Thyroid gland (tissue), 4 donors: ENCODE measurements around the gene ACE. TPM values are rescaled to one million over a fixed set of nuclear protein-coding genes. Genes with fewer than 3 reads are reported as not detected.

Experiments
- DNase-seq, 2 donors: peaks; one replicate each; pipeline ENCODE4 v3.0.0-alpha.2; 2019
- H3K27ac ChIP-seq, 3 donors: fragments of 200-600 bp; sonication (generic); 1 replicate in 2 of 3; 2 replicates in 1 of 3; pipeline ENCODE4 v1.5.1; 2016 to 2019; ENCODE audit warnings: mild to moderate bottlenecking in 1 of 3, moderate library complexity in 1 of 3
- H3K27me3 ChIP-seq: fragments of 200-600 bp; sonication (generic); one replicate; pipeline ENCODE4 v1.5.1; 2019
- H3K36me3 ChIP-seq, 2 donors: fragments of 200-600 bp; sonication (generic); one replicate each; pipeline ENCODE4 v1.5.1; 2016 to 2019
- H3K4me1 ChIP-seq, 2 donors: fragments of 200-600 bp; sonication (generic); one replicate each; pipeline ENCODE4 v1.5.1; 2017 to 2019
- H3K4me3 ChIP-seq, 3 donors: fragments of 200-600 bp; sonication (generic); replicated peaks in 1 of 3; 1 replicate in 2 of 3; 2 replicates in 1 of 3; pipeline ENCODE4 v1.5.1; 2016; ENCODE audit warnings: mild to moderate bottlenecking in 1 of 3
- H3K9me3 ChIP-seq: fragments of 200-600 bp; sonication (generic); one replicate; pipeline ENCODE4 v1.5.1; 2017
- POLR2A ChIP-seq, 2 donors: fragments of 450-650 bp; IDR thresholded peaks; one replicate each; pipeline ENCODE4 v1.6.1; 2017; ENCODE audit warnings: antibody characterized with exemption in 2 of 2, mild to moderate bottlenecking in 2 of 2, moderate library complexity in 1 of 2
- WGBS, 2 donors: methylation state at CpG; one replicate each; pipeline ENCODE4 v1.1.5; 2017; 5-methylcytosine and 5-hydroxymethylcytosine counted together
- intact Hi-C: fragments of 100-400 bp; cut with DNase I; formaldehyde crosslinking; loops from one replicate; pipeline ENCODE4 v1.15.1; 2023
- total RNA-seq, 4 donors: library from RNA; depleted of rRNA; stranded (reverse); fragments of >200 nt; gene quantifications; one replicate each; pipeline ENCODE4 v1.2.3, GENCODE V29; 2016
- TF ChIP-seq, protein P1 (sequence below), 6 experiments: fragments of 200-600 bp in 3 of 6; fragments of 450-650 bp in 3 of 6; sonication (generic) in 3 of 6; IDR thresholded peaks; one replicate each; pipeline ENCODE4 v1.5.1; 2016 to 2019; ENCODE audit warnings: antibody characterized with exemption in 6 of 6, mild to moderate bottlenecking in 2 of 6, inconsistent platforms in 1 of 6, moderate library complexity in 1 of 6

ACE gene
- 10 to 100 TPM in 2 of 4 donors, 1 to 10 TPM in 2; 1.1 to 12.7 (median 10.3) TPM for total RNA-seq

DNA sequence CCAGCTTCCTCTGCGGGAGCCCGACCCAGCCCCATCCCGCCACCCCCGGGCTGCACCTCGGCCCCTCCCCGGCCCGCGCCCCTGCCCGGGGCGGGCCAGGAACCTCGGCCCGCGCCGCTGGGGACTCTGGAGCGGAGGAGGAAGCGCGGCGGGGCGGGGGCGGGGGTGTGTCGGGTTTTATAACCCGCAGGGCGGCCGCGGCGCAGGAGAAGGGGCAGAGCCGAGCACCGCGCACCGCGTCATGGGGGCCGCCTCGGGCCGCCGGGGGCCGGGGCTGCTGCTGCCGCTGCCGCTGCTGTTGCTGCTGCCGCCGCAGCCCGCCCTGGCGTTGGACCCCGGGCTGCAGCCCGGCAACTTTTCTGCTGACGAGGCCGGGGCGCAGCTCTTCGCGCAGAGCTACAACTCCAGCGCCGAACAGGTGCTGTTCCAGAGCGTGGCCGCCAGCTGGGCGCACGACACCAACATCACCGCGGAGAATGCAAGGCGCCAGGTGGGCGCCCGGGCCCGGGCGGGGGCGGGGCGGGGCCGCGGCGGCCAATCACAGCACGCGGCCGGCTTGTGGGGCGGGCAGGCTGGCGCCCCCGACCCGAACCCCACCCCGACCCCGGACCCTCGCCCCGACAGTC is at the start of gene ACE:
Gene ACE (plus strand): TSS at position 208 of the 626 bp plus-strand sequence. CDS start 34 bp downstream, at position 242.
- WGBS, 2 donors = 2 to 3% methylated on average over 14 to 19 of the region's 78 CpGs
- peak; percentile 29 to 34 for DNase-seq
- Histone ChIP-seq H3K4me1 (peaks cover 5 to 43% of the 10 kb centered on the region in 2 donors), H3K27ac (peak within 1 kb of the TSS in 1 of 3 donors; percentile 30), H3K9me3 (no peaks in the 10 kb centered on the region), H3K4me3 (peak within 1 kb of the TSS in 1 of 3 donors; percentile 43), H3K36me3 (no peaks in the 10 kb centered on the region), H3K27me3 (no peaks in the 10 kb centered on the region)
- TF ChIP-seq, protein P1, sequence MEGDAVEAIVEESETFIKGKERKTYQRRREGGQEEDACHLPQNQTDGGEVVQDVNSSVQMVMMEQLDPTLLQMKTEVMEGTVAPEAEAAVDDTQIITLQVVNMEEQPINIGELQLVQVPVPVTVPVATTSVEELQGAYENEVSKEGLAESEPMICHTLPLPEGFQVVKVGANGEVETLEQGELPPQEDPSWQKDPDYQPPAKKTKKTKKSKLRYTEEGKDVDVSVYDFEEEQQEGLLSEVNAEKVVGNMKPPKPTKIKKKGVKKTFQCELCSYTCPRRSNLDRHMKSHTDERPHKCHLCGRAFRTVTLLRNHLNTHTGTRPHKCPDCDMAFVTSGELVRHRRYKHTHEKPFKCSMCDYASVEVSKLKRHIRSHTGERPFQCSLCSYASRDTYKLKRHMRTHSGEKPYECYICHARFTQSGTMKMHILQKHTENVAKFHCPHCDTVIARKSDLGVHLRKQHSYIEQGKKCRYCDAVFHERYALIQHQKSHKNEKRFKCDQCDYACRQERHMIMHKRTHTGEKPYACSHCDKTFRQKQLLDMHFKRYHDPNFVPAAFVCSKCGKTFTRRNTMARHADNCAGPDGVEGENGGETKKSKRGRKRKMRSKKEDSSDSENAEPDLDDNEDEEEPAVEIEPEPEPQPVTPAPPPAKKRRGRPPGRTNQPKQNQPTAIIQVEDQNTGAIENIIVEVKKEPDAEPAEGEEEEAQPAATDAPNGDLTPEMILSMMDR (IDR thresholded peaks at IDR 0.05) = no peak
- no peak for TF ChIP-seq POLR2A (IDR thresholded peaks at IDR 0.05)
- intact Hi-C loops = loop anchor here (5.0 kb wide), 1 partner anchor 50 kb away; no protein-coding TSS in a partner anchor

DNA sequence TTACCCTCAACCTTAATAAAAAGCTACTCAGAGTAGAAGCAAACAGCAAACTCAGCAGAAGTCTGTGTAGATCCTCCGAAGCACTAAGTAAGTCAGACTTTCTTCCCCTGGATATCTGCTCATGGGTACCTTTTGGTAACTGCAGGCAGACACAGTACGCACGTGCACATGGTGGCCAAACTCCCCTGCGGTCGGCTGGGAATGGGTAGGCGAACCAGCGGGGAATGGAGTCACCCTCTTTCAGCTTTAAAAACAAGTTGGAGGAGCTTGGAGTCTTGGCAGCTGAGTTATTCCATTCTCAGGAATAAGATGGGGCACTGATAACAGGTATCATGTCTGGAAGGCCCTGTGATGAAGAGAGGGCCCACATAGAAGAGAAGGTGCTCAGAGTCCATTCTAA is 47.1 kb upstream of the ACE start:
- H3K36me3 ChIP-seq = peaks cover 6 to 12% of the 10 kb centered on the region in 2 donors
- H3K27ac ChIP-seq = no peak overlapping the region
- H3K4me1 ChIP-seq = peaks cover 0 to 12% of the 10 kb centered on the region in 2 donors
- no peak for DNase-seq
- intact Hi-C loops = loop anchor here (5.0 kb wide), 1 partner anchor 48 kb away; the partner anchor contains the start of gene ACE
- WGBS, 2 donors = 92 to 95% methylated on average over 7 of the region's 7 CpGs
- H3K4me3 ChIP-seq = no peak overlapping the region
- no peak for TF ChIP-seq POLR2A (IDR thresholded peaks at IDR 0.05)
- TF ChIP-seq, protein P1 (IDR thresholded peaks at IDR 0.05) = no peak
- no peaks in the 10 kb centered on the region for H3K9me3 ChIP-seq
- no peaks in the 10 kb centered on the region for H3K27me3 ChIP-seq

DNA sequence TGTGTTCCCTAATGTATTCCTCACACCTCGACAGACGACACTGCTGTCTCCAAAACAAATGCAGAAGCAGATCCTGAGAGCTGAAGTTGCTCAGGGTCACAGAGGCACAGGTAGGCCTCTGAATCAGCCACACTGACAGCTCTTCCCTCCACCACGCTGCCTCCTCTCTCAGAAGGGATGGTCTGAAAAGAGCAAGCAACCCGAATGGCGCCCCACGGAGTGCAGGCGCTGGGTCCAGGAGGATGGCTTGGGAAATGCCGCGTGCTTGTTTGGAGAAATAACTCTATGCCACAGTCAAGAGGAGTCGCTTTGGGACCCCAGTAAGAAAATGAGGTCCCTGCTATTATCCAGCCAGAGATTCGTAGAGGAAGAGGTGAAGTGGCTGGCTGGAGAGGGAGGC is 46.6 kb upstream of the ACE start:
- peaks cover 2 to 17% of the 10 kb centered on the region in 2 donors for H3K4me1 ChIP-seq
- no peaks in the 10 kb centered on the region for H3K9me3 ChIP-seq
- TF ChIP-seq, protein P1 (IDR thresholded peaks at IDR 0.05) = no peak
- TF ChIP-seq POLR2A (IDR thresholded peaks at IDR 0.05) = no peak
- no peaks in the 10 kb centered on the region for H3K27me3 ChIP-seq
- H3K36me3 ChIP-seq = peaks cover 6 to 12% of the 10 kb centered on the region in 2 donors
- DNase-seq = no peak
- H3K4me3 ChIP-seq = no peak overlapping the region
- H3K27ac ChIP-seq = no peak overlapping the region
- WGBS, 2 donors = 78 to 83% methylated on average over 11 of the region's 11 CpGs
- intact Hi-C loops = no loop called here

DNA sequence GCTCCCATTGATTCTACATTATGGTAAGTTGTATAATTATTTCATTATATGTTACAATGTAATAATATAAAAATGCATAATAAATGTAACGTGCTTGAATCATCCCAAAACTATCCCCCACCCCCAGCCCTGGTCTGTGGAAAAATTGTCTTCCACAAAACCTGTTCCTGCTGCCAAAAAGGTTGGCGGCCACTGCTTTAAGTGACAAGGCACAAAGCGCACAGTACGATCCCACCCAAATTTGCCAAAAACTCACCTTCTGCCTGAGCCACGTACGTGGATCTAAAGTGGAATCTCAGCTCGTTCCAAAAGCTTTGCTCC is 45.3 kb upstream of the ACE start:
- Histone ChIP-seq H3K27me3 (no peaks in the 10 kb centered on the region), H3K36me3 (peaks cover 6 to 12% of the 10 kb centered on the region in 2 donors), H3K27ac (no peak overlapping the region), H3K9me3 (no peaks in the 10 kb centered on the region), H3K4me3 (no peak overlapping the region), H3K4me1 (peaks cover 15 to 30% of the 10 kb centered on the region in 2 donors)
- WGBS, 2 donors = 89 to 95% methylated on average over 7 of the region's 7 CpGs
- TF ChIP-seq, protein P1 (IDR thresholded peaks at IDR 0.05) = no peak
- TF ChIP-seq POLR2A (IDR thresholded peaks at IDR 0.05) = no peak
- no peak for DNase-seq
- intact Hi-C loops = no loop called here
